Omental fat pad (tissue), 4 donors: ENCODE data around the gene TULP3. TPM values are rescaled to one million over a fixed set of nuclear protein-coding genes. Genes with fewer than 3 reads are reported as not detected.

Experiments
- ATAC-seq: fragments of 150-250 bp; one replicate; pipeline ENCODE4 v1.9.1; 2016; ENCODE audit warnings: mild to moderate bottlenecking, moderate library complexity; ENCODE audit not compliant: low FRiP score
- DNase-seq: peaks from one replicate; pipeline ENCODE4 v3.0.0-alpha.2; 2019; ENCODE audit warnings: low spot score
- total RNA-seq, 4 donors: library from RNA; depleted of rRNA; stranded (reverse); fragments of >200 nt; gene quantifications; one replicate each; pipeline ENCODE4 v1.1.0, GENCODE V29; 2016
- TF ChIP-seq, protein P1 (sequence below), 3 donors: fragments of 450-650 bp; IDR thresholded peaks; one replicate each; pipeline ENCODE4 v1.5.1; 2016 to 2017; ENCODE audit warnings: antibody characterized with exemption in 3 of 3, mild to moderate bottlenecking in 3 of 3, moderate library complexity in 2 of 3

Gene TULP3
- total RNA-seq, 4 donors from 2014 or later, result 7.8 to 25.4 (median 21.1) TPM

DNA sequence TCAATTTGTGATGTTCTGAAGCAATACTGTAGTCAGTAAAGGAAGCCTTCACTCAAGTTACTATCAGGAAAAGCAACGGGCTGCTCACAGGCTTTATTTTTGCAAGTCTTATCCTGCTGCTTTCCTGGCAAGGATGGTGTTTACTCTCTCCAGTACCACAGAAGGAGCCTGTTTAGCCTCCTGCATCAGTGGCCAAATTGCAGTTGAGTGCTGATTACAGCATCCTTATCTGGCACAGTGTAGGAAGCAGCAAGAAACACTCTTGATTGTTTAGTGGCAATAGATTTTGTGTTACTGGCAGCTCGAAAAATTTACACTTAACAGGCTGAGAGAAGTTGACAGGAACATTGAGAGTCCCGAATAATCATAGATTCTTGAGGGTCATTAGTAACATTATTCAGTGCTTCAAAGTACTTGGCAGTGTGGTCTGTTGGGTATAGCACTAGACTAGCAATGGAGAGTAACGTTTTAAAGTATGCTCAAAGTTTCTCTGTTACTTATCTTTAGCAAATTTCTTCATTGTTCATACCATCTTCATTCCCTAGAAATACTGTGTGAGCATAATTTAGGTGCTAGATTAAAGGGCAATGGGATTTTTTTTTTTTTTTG, 11.7 kb downstream of the TULP3 start:
- TF ChIP-seq, protein P1, sequence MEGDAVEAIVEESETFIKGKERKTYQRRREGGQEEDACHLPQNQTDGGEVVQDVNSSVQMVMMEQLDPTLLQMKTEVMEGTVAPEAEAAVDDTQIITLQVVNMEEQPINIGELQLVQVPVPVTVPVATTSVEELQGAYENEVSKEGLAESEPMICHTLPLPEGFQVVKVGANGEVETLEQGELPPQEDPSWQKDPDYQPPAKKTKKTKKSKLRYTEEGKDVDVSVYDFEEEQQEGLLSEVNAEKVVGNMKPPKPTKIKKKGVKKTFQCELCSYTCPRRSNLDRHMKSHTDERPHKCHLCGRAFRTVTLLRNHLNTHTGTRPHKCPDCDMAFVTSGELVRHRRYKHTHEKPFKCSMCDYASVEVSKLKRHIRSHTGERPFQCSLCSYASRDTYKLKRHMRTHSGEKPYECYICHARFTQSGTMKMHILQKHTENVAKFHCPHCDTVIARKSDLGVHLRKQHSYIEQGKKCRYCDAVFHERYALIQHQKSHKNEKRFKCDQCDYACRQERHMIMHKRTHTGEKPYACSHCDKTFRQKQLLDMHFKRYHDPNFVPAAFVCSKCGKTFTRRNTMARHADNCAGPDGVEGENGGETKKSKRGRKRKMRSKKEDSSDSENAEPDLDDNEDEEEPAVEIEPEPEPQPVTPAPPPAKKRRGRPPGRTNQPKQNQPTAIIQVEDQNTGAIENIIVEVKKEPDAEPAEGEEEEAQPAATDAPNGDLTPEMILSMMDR (IDR thresholded peaks at IDR 0.05), result no peak
- ATAC-seq, result no peak
- no peak for DNase-seq

DNA sequence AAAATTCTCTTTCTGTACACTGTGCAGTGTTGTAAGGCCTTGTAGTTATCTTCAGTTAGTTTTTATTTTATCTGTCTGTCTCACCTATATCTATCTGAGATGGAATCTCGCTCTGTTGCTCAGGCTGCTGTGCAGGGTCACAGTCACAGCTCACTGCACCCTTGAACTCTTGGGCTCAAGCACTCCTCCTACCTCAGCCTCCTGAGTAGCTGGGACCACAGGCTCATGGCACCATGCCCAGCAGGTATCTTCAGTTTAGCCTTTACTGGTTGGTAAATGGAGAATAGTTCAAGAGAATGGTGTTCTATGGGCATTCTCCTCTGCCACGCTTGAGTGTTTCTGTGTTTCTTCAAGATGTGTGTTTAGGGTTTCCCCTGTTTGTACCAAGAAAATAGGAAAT, 13.6 kb downstream of the TULP3 start:
- TF ChIP-seq, protein P1 (IDR thresholded peaks at IDR 0.05), result no peak

DNA sequence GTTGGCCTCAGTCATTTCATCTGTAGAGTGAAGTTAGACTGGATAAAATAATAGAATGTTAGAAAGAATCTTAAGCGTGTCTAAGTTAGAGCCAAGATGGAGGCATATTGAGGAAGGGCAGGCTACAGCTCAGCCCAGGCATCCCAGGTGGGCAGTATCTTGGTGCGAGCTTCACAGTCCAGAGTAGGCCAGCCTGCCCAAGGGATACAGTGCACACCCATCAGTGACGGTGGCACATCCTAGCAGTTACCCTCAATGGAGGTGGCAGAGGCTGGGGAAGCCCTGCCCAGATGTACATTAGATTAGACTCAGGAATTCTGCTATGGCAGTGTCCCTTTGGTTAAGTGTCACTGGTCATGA, 21.5 kb downstream of the TULP3 start:
- TF ChIP-seq, protein P1 (IDR thresholded peaks at IDR 0.05), result no peak
- DNase-seq (no peak), ATAC-seq (no peak)

More for the DNA sequence above, 13.6 kb downstream of the TULP3 start:
- DNase-seq, result no peak
- ATAC-seq, result no peak

DNA sequence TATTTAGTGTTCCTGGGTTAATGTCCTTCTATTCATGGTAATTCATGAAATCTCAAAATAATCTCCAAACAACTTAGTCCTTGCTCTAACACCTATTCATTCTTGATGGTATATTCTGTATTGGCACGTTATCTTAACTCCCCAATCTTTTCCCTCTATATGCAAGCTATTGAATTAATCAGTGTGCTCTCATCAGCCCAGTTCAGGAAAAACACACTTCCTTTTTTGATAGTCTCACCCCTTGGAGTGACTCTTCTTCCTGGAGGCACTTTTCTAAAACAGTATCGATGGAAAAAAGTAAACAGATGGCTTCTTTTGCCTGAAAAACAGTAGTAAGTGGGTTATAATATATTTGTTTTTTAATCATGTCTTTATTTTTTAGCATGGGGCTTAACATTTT, 28.6 kb downstream of the TULP3 start:
- DNase-seq, result no peak
- ATAC-seq, result no peak
- TF ChIP-seq, protein P1 (IDR thresholded peaks at IDR 0.05), result no peak

DNA sequence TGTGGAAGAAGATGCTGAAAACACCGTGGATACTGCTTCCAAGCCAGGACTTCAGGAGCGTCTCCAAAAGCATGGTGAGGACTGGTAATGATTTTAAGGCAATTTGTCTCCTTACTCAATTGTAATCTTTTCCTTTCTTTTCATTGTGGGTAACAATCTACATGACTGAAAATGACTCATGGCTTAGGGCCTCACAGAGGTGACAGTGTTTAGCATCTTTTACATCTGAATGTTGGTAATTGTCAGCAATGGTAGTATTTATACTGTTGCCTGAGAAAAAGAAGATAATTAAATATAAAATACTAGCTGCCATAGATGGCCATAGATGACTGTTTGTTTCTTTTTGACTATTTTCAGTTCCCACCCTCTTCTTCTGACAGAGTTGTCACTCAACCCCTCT, 31.6 kb downstream of the TULP3 start:
- no peak for ATAC-seq

DNA sequence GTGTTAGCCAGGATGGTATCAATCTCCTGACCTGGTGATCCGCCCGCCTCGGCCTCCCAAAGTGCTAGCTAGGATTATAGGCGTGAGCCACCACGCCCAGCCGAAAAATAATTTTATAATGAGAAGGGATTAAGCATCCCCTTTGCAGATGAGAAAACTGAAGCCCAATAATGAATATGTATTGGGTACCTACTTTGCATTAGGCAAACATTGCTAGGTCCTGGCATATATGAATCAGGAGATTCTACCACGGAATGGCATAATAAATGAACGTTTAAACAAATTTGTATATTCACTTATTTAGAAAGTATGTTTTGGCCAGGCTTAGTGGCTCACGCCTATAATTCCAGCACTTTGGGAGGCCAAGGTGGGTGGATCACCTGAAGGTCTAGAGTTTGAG, 32.4 kb downstream of the TULP3 start:
- no peak for DNase-seq
- ATAC-seq, result no peak
- TF ChIP-seq, protein P1 (IDR thresholded peaks at IDR 0.05), result no peak

More for the DNA sequence above, 31.6 kb downstream of the TULP3 start:
- DNase-seq, result no peak
- TF ChIP-seq, protein P1 (IDR thresholded peaks at IDR 0.05), result no peak

DNA sequence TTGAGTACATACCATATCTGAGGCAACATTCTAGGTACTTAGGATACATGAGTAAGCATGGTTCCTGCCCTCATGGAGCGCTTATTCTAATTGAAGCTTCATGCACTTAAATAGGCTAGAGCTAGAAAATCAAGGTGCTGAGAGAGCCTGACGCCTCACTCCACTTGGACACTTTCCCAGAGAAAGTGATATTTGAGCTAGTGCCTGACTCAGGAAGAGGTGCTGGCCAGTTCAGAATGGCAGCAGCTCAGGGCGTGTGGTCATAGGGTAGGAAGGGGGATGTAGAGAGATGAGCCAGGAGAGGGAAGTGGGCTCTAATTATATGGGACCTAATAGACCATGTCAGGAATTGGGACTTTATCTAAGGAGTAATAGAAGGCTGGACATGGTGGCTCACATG, 33.3 kb downstream of the TULP3 start:
- no peak for ATAC-seq
- DNase-seq, result no peak

More for the DNA sequence above, 33.3 kb downstream of the TULP3 start:
- TF ChIP-seq, protein P1 (IDR thresholded peaks at IDR 0.05), result no peak
